Right hindlimb (tissue), 1 donor: ENCODE measurements around the gene GTPBP10.

ENCODE experiments used
- DNase-seq: peaks from one replicate; pipeline ENCODE4 v3.0.0-alpha.2; 2018

Gene GTPBP10

DNA sequence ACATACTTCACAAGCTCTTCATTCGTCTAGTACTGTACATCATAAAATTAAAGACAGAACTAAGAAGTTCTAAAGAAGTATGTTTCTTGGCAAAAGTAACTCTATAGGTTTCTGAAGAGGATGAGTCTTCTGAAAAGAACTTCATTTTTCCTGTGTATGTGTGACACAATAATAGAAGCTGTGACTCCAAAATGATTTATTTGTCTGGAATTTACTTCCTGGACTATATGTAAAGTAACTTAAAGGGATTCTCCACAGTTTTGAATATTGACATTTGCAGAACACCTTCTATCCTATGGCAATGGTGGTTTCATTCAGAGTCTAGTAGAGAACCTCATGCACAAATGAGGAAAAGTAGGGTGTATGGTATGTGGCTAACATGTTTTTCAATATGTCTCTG, 36.9 kb downstream of the GTPBP10 start:
- no peak for DNase-seq

DNA sequence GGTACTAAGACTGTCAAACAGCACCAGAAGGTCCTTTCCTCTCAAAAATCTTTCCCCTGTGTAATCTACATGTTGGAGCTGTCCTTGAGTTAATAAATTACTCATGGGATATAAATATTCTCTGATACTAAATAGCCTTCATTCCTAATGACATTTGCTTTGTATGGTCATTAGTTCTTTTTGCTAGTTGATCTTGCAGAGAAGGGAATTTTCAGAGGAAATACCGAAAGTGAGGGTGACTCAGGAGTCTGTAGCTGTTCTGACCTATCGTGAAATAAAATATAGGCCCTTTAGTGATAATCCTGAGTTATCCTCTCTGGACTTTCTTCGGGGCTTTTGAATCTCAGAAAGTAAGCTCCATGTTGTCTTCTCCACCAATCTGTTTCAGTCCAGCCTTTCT, 37.3 kb downstream of the GTPBP10 start:
- no peak for DNase-seq

DNA sequence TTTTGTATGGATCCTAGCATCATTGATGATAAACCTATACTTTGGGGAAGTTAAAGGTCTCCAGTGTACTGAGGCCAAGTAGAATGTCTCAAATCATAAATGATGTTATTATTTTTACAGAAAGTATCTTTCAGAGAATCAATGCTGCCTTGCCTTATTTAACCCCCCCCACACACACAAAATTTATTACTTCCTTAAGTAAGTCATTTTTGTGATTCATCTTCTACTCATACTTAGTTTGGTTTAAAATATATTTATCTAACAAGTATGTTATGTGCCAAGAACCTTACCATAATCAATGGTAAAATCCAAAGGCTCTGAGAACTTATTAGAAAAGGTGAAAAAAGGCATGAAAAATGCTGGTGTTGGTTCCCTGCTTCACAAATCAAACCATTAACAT, 37.9 kb downstream of the GTPBP10 start:
- DNase-seq: no peak

DNA sequence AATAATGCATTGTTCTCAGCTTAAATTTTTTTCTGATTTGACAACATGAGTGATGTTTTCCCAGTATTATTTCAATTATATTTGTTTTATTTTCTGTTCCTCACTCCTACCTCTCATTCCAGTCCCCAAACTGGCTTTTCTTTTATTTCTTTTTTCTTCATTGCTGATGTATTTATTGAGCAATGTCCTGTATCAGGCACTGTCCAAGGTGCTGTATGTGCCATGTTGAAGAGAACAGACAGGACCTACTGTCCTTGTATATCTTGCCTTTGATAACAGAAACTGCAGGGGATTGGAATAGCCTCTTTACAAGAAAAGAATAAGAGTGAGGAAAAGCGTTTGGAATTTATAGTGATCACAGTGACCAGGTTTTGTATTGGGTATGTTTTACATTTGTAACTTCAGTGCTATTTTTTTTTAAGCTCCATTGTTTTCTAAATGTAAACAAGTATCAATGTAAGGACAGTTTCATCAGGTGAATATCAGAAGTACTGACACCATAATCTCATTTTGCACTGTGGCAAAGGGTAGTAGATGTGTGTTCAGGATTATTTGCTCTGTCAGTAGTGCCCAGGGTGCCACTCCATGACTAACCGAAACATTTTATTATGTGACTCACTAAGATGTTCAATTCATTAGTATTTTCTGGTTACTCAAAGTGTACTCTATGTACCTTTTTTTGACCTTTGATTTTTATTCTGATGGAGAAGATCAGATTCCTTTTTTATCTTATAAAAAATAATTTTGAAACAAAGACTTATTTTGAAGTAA, 41.1 kb downstream of the GTPBP10 start:
- DNase-seq: no peak

DNA sequence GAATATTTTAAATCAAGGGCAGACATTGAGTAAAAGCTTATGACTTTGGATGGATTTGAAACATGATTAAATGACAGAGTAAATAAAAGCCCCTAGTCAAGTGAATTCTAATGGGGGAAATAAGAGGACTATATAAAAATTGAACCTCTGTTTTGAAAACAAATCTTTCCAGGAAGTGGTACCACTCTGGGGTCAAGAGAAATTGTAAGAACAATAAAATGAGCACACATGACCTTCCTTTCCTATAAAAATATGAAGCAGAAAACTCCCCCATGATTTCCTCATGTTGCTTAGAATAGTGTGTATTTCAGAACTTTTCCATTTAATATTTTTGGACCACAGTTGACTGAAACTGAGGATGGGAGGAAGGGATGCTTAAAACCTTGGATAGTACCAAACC, 44.4 kb downstream of the GTPBP10 start:
- no peak for DNase-seq

DNA sequence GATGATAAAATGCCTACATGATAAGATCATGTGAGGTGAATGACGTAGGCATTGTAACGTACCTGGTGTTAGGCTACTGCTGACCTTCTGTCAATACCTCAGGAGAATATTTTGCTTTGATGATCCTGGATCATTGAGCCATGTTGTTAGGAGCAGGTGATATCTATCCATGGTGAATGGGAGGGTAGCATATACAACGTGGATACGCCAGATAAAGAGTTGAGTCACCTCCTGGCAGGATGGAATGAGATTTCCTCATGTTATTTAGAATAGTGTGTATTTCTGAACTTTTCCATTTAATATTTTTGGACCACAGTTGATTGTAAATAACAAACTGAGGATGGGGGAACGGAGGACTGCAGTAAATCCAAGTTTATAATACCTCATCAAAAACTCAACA, 45.0 kb downstream of the GTPBP10 start:
- no peak for DNase-seq

DNA sequence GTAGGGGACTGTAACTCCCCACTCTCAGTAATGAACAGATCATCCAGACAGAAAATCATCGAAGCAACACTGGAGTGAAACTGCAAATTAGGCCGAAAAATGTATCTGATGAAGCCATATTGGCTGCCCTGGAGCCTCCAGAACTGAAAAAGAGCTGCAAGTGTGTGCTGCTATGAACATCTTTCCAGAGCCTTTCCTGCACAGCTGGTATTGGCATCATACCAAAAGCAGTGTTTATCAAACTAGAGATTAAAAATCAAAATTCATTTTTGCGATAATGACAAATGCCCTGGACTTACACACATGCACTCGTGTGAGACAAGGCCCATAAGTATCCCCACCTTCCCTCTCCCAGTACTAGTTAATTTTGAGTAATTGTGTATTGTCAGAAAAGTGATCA, 49.9 kb downstream of the GTPBP10 start:
- DNase-seq: no peak

DNA sequence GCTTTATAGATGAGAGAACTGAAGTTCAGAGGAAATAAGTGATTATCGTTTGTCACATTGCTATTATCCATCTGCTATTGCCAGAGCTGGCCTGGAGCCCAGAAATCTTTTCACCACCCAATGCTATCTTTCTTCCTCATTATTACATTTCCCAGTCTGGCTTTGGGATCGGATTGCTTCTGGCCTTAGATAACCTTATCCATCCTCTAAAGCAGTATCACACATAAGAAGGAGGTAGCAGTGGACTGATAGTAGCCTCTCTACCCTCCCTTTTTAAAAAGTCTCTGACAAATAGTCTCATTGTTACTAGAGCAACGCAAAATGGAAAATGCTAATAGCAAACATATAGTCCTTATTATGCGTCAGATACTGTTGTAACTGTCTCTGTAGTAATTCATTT, 55.5 kb downstream of the GTPBP10 start:
- peak; percentile 20 for DNase-seq

DNA sequence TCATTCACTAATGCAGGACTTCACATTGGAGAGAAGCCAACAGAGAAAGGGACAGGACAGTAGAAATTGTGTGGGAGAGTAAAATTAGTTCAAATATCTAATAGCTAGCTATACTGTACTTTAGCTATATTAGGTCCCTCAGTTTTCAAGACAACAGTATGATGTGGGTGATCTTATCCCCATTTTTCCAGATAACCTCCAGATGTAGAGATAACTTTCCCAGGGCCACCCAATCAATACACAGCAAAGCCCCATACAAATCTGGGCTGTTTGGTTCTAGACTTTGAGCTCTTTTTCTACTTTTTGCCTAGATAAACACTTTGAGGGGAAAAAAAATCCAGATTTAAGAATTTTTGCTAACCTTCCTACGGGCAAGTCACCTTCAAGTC, 56.3 kb downstream of the GTPBP10 start:
- no peak for DNase-seq

DNA sequence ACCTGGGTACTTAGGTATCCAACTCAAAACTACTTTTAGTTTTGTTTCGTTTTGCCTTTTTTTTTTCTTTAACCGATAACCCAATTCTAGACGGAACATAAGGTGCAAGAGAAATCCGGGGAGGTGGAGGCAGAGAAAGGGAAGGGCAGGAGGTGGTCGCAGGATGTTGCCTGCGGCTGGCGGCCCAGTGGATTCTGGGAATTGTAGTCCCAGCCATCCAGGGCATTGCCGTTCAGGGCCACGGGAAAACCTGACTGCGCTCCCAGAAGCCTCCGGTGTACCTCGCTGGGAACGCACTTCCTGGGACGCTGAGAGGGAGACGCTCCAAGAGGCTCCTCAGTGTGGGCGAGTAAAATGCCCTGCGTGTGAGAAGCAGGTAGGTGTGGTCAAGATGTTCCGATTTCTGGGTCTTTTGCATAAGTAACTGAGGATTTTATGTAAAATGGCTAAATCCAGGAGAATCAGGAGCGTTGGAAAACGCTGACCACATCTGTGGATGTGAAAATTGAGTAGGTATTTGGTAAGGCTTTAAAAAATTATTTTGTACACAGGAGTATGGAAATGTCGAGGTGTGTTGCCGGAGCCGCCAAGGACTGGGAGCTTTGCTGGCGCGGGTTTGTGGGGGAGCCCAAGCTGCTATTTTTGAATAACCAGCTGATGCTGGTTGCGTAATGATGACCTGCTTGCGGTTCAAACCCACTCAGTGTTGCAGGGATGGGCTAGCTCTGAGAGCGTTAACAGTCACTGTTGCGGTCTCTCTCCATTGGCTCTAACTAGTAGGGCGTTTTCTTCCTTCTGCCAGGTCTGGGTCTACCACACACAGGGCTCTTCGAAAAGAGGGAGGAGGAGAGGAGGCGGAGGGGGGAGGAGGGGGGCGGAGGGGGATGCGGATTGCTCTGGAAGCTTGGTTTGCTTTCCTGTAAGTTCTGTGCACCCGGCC, 56.9 kb downstream of the GTPBP10 start, which contains the start of gene CLDN12:
TSS of gene CLDN12 (plus strand) at position 288 of the 940 bp plus-strand sequence. CDS start 9,216 bp downstream, outside the sequence.
- DNase-seq: peak; percentile 92

DNA sequence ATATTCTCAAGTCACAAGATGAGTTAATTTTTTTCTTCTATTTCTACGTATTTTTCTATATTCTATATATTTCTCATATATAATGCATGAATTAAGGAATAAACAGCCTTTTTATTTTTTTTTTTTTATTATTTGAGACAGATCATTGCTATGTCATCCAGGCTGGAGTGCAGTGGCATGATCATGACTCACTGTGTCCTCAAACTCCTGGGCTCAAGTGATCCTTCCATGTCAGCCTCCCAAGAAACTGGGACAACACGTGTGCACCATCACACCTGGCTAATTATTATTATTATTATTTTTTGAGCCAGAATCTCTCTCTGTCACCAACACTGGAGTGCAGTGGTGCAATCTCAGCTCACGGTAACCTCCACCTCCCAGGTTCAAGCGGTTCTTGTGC, 58.3 kb downstream of the GTPBP10 start:
- no peak for DNase-seq

DNA sequence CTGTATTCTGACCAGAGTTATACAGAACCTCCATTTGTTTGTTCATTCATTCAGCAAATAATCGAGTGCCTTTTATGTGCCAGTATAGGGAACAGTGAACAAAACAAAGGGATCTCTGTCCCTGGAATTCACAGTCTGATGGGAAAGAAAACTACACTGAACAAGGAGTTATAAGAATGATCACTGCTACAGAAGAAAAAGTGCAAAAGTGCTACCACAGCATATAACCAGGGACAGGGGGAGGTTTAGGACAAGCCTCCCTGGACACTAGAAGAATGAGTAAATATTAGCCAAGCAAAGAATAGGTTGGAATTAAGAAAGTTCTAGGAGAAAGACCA, 60.9 kb downstream of the GTPBP10 start:
- no peak for DNase-seq

DNA sequence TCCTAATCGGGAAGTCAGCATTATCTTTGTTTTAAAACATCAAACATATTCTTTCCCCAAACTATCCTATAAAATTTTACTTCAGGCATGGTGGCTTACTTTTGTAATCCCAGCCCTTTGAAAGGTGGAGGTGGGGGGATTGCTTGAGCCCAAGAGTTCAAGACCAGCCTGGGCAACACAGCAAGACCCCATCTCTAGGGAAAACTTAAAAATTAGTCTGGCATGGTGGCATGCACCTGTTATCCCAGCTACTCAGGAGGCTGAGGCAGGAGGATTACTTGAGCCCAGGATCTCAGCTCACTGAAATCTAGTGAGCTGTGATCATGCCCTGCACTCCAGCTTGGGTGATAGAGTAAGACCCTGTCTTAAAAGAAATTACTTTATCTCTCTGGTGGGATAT, 61.6 kb downstream of the GTPBP10 start:
- no peak for DNase-seq

DNA sequence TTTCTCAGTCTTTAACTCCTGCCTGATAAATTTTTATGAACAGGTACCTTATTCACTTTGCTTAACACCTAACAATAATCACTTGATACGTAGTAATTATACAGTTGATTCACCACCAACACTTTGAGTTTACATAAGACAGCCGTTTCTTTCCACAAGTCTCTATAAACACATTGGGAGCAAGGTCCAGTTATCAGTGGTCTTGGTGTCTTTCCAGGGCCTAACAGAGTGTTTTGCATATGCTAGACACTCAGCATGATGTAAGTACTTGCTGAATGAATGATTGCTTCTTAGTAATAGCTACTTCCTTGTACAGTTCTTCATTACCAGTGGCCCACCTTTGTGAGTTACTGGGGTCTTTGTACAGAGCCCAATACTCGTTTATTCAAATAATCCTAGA, 63.2 kb downstream of the GTPBP10 start:
- DNase-seq: no peak

DNA sequence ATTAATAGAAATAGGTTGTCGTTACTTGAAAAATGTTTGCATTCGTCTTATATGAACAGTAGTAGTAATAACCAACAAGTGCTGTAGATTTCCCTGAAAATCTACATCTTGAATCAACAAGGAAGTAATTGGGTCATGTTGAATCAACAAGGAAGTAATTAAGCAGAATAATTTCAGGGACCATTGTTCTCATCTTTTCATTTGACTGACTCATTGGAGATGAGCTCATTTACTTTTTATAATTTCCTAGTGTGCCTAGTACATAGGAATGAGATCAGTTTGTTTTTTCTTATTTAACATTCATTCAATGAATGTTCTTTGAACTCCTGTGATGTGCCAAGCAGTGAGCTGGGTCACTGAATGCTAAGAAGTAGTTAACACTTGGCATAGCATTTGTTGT, 65.0 kb downstream of the GTPBP10 start:
- DNase-seq: no peak

DNA sequence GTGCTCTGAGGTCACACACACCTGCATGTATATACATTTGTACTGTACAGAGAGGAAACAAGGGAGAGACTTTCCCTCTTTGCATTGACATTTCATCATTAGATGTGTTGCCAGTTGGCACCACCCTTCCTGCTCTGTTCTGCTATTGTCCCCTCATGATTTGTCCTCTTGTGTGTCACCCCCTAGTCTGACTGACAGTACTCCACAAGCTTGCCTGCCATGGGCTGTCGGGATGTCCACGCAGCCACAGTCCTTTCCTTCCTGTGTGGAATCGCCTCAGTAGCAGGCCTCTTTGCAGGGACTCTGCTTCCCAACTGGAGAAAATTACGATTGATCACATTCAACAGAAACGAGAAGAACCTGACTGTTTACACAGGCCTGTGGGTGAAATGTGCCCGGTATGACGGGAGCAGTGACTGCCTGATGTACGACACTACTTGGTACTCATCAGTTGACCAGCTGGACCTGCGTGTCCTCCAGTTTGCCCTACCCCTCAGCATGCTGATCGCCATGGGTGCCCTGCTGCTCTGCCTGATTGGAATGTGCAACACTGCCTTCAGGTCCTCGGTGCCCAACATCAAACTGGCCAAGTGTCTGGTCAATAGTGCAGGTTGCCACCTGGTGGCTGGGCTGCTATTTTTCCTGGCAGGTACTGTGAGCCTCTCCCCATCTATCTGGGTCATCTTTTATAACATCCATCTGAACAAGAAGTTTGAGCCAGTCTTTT, 66.1 kb downstream of the GTPBP10 start:
- DNase-seq: no peak

DNA sequence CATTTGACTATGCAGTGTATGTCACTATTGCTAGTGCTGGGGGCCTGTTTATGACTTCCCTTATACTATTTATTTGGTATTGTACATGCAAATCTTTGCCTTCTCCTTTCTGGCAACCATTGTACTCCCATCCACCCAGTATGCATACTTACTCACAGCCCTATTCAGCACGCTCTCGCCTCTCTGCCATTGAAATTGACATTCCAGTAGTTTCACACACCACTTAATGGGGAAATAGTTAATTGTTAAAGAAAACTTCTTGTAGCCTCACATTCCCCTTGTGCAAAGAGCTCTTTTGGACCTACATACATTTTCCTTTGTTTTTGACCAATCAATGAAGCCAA, 66.6 kb downstream of the GTPBP10 start:
- DNase-seq: no peak

DNA sequence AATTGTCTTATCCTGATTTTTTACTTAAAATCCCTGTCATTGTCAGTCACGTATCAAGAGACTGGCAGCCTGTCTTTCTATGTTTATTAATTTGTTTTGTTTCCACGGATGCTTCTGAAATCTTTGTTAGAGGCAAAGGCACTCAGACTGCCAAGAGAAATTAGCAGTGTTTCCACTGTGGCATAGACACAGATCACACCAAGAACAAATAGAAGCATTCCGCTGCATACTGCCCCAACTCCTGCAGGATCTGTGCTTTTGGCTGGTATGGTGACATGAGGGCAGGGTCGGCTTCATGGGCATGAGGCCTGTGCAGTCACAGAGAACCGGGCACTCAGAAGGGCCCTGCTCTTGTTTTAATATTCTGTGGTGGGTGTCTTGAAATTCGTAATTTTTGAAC, 75.1 kb downstream of the GTPBP10 start:
- no peak for DNase-seq

DNA sequence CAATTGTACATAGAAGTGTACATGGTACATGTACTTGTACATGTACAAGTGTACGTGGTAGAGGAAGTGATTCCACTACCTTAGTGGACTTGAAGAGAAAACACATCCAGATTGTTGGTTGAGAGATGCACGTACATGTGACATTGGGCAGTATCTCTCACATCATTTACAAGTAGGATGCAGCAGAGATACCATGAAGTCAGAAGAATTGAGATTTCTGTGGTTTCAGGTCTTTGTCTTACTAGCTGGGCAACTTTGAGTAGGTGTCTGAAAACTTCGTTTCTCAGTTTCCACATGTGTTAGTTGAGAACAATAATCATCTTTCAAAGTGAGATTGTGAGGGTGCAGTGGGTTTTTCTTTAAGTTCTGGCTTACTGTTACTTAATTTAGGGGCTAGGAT, 78.2 kb downstream of the GTPBP10 start:
- no peak for DNase-seq

DNA sequence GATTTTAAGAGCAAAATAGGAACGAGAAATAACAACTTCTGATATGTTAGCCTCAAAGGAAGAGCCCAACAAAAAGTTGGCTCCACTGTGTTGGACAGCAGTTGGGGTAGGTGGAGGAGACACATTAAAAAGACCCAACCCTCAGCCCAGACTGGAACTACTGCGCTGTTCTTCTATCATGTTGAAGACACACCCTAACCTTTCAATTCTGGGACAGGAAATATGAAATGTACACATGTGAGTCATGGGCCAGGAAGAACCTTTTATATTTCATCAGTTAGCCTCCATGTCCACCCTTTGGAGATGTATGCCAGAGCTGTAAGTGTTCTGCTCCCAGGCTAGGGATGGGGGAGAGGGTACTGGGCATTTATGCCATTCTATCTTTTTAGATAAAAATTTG, 78.9 kb downstream of the GTPBP10 start:
- DNase-seq: no peak

DNA sequence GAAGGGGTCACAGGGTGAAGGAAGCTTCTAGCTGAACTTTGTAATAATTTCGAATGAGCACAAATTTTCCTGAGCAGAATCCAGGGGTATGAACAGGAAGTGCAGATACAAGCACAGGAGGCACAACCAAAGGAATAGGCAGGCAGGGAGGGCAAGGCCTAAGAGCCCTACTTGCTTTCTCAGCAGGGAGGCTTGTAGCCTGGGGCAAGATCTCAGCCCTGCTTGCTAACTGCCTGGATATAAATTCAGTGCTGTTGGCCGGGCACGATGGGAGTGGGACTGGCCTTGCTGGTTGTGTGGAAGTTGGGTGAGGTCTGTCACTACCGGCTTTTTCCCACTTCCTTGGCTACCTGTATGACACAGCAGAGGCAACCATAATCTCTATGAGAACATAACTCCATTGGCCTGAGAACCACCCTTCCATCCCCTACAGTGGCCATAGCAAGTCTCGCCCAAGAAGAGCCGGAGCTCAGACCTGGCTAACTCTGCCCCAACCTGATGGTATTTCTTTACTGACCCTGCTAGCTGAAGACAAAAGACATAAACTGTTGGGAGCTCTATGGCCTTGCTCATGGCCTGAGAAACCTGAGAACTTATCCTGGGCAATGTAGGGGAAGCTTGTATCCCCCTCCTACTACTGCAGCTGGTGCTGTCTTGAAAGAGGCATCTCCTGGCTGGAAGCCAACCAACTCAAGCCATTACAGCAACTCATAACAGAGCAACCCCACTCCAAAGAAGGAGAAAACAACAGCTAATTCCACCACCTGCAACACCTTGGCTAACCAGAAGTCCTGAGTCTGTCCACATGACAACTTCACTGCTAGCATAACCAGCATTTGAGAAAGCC, 84.3 kb downstream of the GTPBP10 start:
- DNase-seq: peak; percentile 21

DNA sequence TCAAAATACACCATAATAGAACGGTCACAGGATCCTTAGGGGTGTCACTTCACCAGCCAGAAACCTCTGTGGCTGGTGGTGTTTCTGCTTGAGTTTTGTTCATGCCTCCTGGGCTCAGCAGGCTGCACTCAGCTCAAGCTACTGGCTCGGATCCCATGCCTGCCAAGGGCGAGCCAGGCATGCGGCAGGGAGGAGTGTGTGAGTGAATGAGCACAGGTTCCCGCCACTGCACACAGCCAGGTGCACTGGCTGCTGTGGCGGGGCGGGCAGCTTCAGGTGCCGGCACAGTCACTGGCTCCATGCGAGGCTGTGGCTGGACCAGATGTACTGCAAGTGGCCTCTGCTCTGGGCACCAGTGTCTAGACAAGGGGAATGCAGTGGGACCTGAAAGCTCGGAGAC, 86.2 kb downstream of the GTPBP10 start:
- no peak for DNase-seq

DNA sequence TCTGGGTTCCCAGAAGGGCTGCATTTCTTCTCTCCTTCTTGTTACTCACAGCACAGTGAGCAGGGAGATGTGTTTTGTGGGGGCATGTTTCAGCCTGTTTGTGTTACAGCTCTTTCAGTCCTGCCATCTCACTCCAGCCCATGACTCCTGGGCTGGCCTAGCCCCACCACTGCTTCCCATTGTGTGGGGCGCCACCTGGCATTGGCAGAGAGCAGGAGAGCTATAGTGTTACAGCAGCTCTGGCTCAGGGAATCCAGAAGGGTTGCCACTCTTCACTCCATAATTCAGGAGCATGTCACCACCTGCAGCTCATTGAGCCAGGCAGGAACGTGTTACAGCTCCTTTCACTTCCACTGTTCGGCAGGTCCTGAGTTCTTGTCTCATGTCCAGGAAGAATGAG, 86.7 kb downstream of the GTPBP10 start:
- DNase-seq: no peak
